Keratinocyte (primary cell): ENCODE results near the gene NCKAP5. TPM values are rescaled to one million over a fixed set of nuclear protein-coding genes. Genes with fewer than 3 reads are reported as not detected.

Experiments used
- DNase-seq: peaks from one replicate; pipeline ENCODE4 v3.0.0-alpha.2; 2011; ENCODE audit warnings: low read depth, missing footprints, low spot score
- FAIRE-seq: peaks from 2 replicates; lab custom pipeline; 2011; peaks lifted over from hg19 to GRCh38; lab: Jason Lieb, UNC
- H2AFZ ChIP-seq: 2 replicates; pipeline ENCODE4 v1.6.0; 2012; ENCODE audit warnings: low read length, control low read depth, inconsistent platforms; ENCODE audit not compliant: control insufficient read depth
- H3K27ac ChIP-seq: 2 replicates; pipeline ENCODE4 v1.5.1; 2011; ENCODE audit warnings: low read length; ENCODE audit not compliant: control insufficient read depth, insufficient read depth
- H3K27me3 ChIP-seq: 3 replicates; pipeline ENCODE4 v1.6.0; 2011; ENCODE audit warnings: low read length; ENCODE audit not compliant: control insufficient read depth, insufficient read depth; ENCODE audit errors: extremely low read depth
- H3K36me3 ChIP-seq, 2 experiments: 2 replicates in 1 of 2; 3 replicates in 1 of 2; pipeline ENCODE4 v1.5.1; 2011; ENCODE audit warnings: low read length in 2 of 2, mild to moderate bottlenecking in 1 of 2; ENCODE audit not compliant: control insufficient read depth in 2 of 2, insufficient read depth in 2 of 2; ENCODE audit errors: extremely low read depth in 1 of 2
- H3K4me1 ChIP-seq: 3 replicates; pipeline ENCODE4 v1.5.1; 2011; ENCODE audit warnings: low read length; ENCODE audit not compliant: control insufficient read depth, insufficient read depth; ENCODE audit errors: extremely low read depth
- H3K4me2 ChIP-seq: 3 replicates; pipeline ENCODE4 v1.6.0; 2011; ENCODE audit warnings: low read depth, low read length; ENCODE audit not compliant: control insufficient read depth, insufficient read depth; ENCODE audit errors: extremely low read depth
- H3K4me3 ChIP-seq, 3 experiments: fragments of 200-600 bp in 1 of 3; sonication (generic) in 1 of 3; 2 replicates in 2 of 3; 3 replicates in 1 of 3; pipeline ENCODE4 v1.5.1; 2011 to 2016; ENCODE audit warnings: low read length in 3 of 3, mild to moderate bottlenecking in 3 of 3, control low read depth in 2 of 3, inconsistent platforms in 1 of 3, low read depth in 1 of 3, mixed read lengths in 1 of 3, mixed run types in 1 of 3, moderate library complexity in 1 of 3; ENCODE audit not compliant: control insufficient read depth in 2 of 3, insufficient read depth in 2 of 3; ENCODE audit errors: extremely low read depth in 1 of 3
- H3K79me2 ChIP-seq: 2 replicates; pipeline ENCODE4 v1.6.0; 2012; ENCODE audit warnings: low read length; ENCODE audit not compliant: control insufficient read depth, insufficient read depth
- H3K9ac ChIP-seq: 3 replicates; pipeline ENCODE4 v1.6.0; 2011; ENCODE audit warnings: low read length; ENCODE audit not compliant: control insufficient read depth, insufficient read depth; ENCODE audit errors: extremely low read depth
- H3K9me1 ChIP-seq: 3 replicates; pipeline ENCODE4 v1.6.0; 2011; ENCODE audit warnings: low read length; ENCODE audit not compliant: control insufficient read depth, insufficient read depth; ENCODE audit errors: extremely low read depth
- H3K9me3 ChIP-seq: 2 replicates; pipeline ENCODE4 v1.5.1; 2012; ENCODE audit warnings: low read depth, low read length; ENCODE audit not compliant: control insufficient read depth
- H4K20me1 ChIP-seq: 3 replicates; pipeline ENCODE4 v1.6.0; 2011; ENCODE audit warnings: low read length; ENCODE audit not compliant: control insufficient read depth, insufficient read depth; ENCODE audit errors: extremely low read depth
- EZH2 ChIP-seq: IDR thresholded peaks from one replicate; pipeline ENCODE4 v1.6.1; 2012; ENCODE audit warnings: inconsistent platforms, mild to moderate bottlenecking, low read length, moderate library complexity
- dilution Hi-C: fragments of 300-500 bp; cut with MboI; formaldehyde crosslinking; loops from one replicate; pipeline ENCODE4 v1.7.0; 2020; ENCODE audit warnings: low sequenced_read_pairs; ENCODE audit not compliant: extremely low pct_ligation_motif_present
- polyA plus RNA-seq, 5 experiments: library from polyadenylated mRNA; depleted of rRNA in 3 of 5; stranded (reverse) in 3 of 5; stranded (forward) in 1 of 5; unstranded in 1 of 5; fragments of >200 nt; gene quantifications; 1 replicate in 1 of 5; 2 replicates in 3 of 5; 3 replicates in 1 of 5; pipeline versions ENCODE4 v1.2.1 to v1.2.3, GENCODE V29; 2011 to 2012; ENCODE audit warnings: missing spikeins in 2 of 5, low read depth in 1 of 5, low replicate concordance in 1 of 5
- TF ChIP-seq, protein P1 (sequence below), 3 experiments: IDR thresholded peaks in 1 of 3; conservative IDR thresholded peaks in 1 of 3; optimal IDR thresholded peaks in 1 of 3; 2 replicates in 2 of 3; 3 replicates in 1 of 3; pipeline versions ENCODE3 to v1.5.1; 2011; ENCODE audit warnings: low read length in 3 of 3, mild to moderate bottlenecking in 3 of 3, moderate library complexity in 2 of 3, control low read depth in 1 of 3, inconsistent platforms in 1 of 3; ENCODE audit not compliant: insufficient read depth in 2 of 3; ENCODE audit errors: extremely low read depth in 1 of 3

Gene NCKAP5
- polyA plus RNA-seq, 1 donor (not counting 4 experiments of a cell fraction or from before 2014, with no cell fraction given), result 3.6 TPM

DNA sequence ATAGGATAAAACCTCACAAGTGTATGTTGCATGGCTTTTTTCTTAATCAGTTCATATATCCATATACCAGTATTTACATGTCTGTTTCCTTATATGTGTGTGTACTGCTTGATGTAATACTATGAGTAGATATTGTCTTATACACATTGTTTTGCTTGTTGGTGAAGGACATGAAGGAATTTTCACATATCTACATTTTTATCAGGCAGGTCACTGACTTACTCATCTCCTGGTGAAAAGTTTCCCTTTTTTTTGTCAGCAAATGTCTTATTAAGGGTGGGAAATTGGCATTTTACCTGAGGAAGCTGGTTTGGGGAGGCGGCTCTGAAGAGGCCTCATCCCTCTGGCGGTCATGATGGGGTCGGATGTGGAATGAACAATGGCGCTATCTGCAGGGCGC is 836.8 kb downstream of the NCKAP5 start:
- Histone ChIP-seq H3K4me3 (no peak overlapping the region), H3K4me2 (no peak overlapping the region), H4K20me1 (no peaks in the 10 kb centered on the region), H3K79me2 (no peaks in the 10 kb centered on the region), H3K27ac (no peak overlapping the region), H3K36me3 (peaks cover 0 to 3% of the 10 kb centered on the region in 2 experiments), H3K27me3 (no peaks in the 10 kb centered on the region), H3K4me1 (no peaks in the 10 kb centered on the region), H3K9me3 (no peaks in the 10 kb centered on the region), H2AFZ (no peak overlapping the region), H3K9ac (no peak overlapping the region), H3K9me1 (no peaks in the 10 kb centered on the region)
- dilution Hi-C loops, result no loop called here
- no peak for FAIRE-seq
- TF ChIP-seq EZH2, result no peak
- TF ChIP-seq, protein P1, sequence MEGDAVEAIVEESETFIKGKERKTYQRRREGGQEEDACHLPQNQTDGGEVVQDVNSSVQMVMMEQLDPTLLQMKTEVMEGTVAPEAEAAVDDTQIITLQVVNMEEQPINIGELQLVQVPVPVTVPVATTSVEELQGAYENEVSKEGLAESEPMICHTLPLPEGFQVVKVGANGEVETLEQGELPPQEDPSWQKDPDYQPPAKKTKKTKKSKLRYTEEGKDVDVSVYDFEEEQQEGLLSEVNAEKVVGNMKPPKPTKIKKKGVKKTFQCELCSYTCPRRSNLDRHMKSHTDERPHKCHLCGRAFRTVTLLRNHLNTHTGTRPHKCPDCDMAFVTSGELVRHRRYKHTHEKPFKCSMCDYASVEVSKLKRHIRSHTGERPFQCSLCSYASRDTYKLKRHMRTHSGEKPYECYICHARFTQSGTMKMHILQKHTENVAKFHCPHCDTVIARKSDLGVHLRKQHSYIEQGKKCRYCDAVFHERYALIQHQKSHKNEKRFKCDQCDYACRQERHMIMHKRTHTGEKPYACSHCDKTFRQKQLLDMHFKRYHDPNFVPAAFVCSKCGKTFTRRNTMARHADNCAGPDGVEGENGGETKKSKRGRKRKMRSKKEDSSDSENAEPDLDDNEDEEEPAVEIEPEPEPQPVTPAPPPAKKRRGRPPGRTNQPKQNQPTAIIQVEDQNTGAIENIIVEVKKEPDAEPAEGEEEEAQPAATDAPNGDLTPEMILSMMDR (optimal IDR thresholded peaks at IDR 0.05 in 1 of 3, IDR thresholded peaks at IDR 0.05 in 1 of 3, conservative IDR thresholded peaks at IDR 0.05 in 1 of 3; ENCODE audit: extremely low read depth in 1 of 3, insufficient read depth in 2 of 3, low read length in 3 of 3), result no peak
- no peak for DNase-seq

DNA sequence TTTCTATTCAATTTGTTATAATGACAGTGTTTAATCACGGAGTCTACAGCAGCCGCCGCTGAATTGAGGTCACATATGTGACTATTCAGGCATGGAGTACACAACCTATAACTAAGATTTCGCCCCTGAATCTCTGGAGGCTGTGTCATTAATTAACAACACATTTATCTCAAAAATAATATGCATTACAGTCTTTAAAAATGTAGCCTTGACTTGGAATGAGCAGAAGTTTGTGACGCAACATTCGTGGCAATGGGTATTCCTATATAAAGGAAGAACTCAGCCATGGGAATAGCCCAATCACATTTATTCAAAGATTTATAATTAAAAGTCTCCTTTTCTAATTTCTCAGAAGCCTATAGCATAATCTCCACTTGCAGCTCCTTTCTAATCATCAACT is 837.7 kb downstream of the NCKAP5 start:
- no peak overlapping the region for H3K4me3 ChIP-seq
- no peak for DNase-seq
- no peaks in the 10 kb centered on the region for H4K20me1 ChIP-seq
- H3K4me1 ChIP-seq, result no peaks in the 10 kb centered on the region
- no peaks in the 10 kb centered on the region for H3K9me1 ChIP-seq
- no peaks in the 10 kb centered on the region for H3K79me2 ChIP-seq
- H3K4me2 ChIP-seq, result no peak overlapping the region
- no peak for FAIRE-seq
- no peaks in the 10 kb centered on the region for H3K9me3 ChIP-seq
- TF ChIP-seq, protein P1 (optimal IDR thresholded peaks at IDR 0.05 in 1 of 3, IDR thresholded peaks at IDR 0.05 in 1 of 3, conservative IDR thresholded peaks at IDR 0.05 in 1 of 3; ENCODE audit: extremely low read depth in 1 of 3, insufficient read depth in 2 of 3, low read length in 3 of 3), result no peak
- no peak for TF ChIP-seq EZH2
- no peak overlapping the region for H3K9ac ChIP-seq
- H3K27me3 ChIP-seq, result no peaks in the 10 kb centered on the region
- H3K27ac ChIP-seq, result no peak overlapping the region
- dilution Hi-C loops, result no loop called here
- H3K36me3 ChIP-seq, result peaks cover 3% of the 10 kb centered on the region in 2 experiments
- no peak overlapping the region for H2AFZ ChIP-seq
